HTERT RPE-1 (cell line): ENCODE measurements around the gene FAM9C.

Experiments
- in situ Hi-C: fragments of 300-500 bp; cut with MboI; formaldehyde crosslinking; loops from 4 replicates; pipeline ENCODE4 v1.14.3; 2020; ENCODE audit warnings: low sequenced_read_pairs

FAM9C gene

GRCh38 chrX:12986164-12986779 lies 58.1 kb downstream of the FAM9C start:
- in situ Hi-C loops = no loop called here
